Activated T-helper 17 cell treated with anti-CD3 and anti-CD28 coated beads, Interleukin-2, amount 50 U/mL, for 72 hours (primary cell): ENCODE measurements around the gene MLH1. TPM values are rescaled to one million over a fixed set of nuclear protein-coding genes. Genes with fewer than 3 reads are reported as not detected.

ENCODE experiments used
- ATAC-seq: fragments of 150-1000 bp; cut with Tn5 transposase; replicated peaks from 2 replicates; pipeline ENCODE4 v1.10.0; 2021; ENCODE audit warnings: mild to moderate bottlenecking, moderate library complexity
- H3K27ac Mint-ChIP-seq: one replicate; pipeline ENCODE4 v1.8.0; 2022; ENCODE audit warnings: mixed read lengths
- H3K27me3 Mint-ChIP-seq: one replicate; pipeline ENCODE4 v1.8.0; 2022; ENCODE audit warnings: mixed read lengths
- H3K36me3 Mint-ChIP-seq: one replicate; pipeline ENCODE4 v1.8.0; 2022; ENCODE audit warnings: low read depth, mild to moderate bottlenecking, mixed read lengths
- H3K4me1 Mint-ChIP-seq: one replicate; pipeline ENCODE4 v1.8.0; 2022; ENCODE audit warnings: mixed read lengths
- H3K4me3 Mint-ChIP-seq: one replicate; pipeline ENCODE4 v1.8.0; 2022; ENCODE audit warnings: mild to moderate bottlenecking, mixed read lengths
- H3K9me3 Mint-ChIP-seq: one replicate; pipeline ENCODE4 v1.8.0; 2022; ENCODE audit warnings: mixed read lengths
- total RNA-seq, 2 donors: library from RNA; stranded (reverse); gene quantifications; one replicate each; pipeline ENCODE4 v1.2.3, GENCODE V29; 2022

MLH1 gene
- total RNA-seq, 2 donors from 2014 or later: 47.5 to 62.2 TPM

- Mint-ChIP-seq H3K27ac (no peak overlapping the region), H3K4me3 (no peak overlapping the region), H3K9me3 (no peaks in the 10 kb centered on the region), H3K27me3 (no peaks in the 10 kb centered on the region), H3K36me3 (peaks cover 63% of the 10 kb centered on the region), H3K4me1 (peaks cover 5% of the 10 kb centered on the region)
- no peak for ATAC-seq
Observed at GRCh38 chr3:37071921-37072320, 78.6 kb downstream of the MLH1 start.

DNA sequence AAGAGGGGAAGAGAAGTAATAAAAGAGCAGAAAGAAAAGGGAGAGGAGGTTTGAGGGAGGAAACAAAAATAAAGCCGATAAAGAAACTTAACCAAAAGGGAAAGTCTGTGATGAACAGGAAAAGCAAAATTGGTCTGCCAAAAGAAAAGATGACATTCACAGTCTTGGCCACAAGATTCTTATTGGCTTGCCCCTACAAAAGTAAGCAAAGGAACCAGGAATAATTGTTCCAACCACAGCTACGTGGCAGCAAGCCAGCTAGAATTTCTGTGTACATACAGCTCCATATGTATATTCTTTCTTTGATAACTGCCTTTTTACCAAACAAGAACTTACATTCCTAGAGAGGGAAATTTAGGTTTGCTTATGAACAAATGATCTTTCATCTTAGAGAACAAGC lies 79.6 kb downstream of the MLH1 start:
- peaks cover 68% of the 10 kb centered on the region for H3K36me3 Mint-ChIP-seq
- peaks cover 5% of the 10 kb centered on the region for H3K4me1 Mint-ChIP-seq
- H3K4me3 Mint-ChIP-seq: no peak overlapping the region
- no peak for ATAC-seq
- no peaks in the 10 kb centered on the region for H3K27me3 Mint-ChIP-seq
- no peaks in the 10 kb centered on the region for H3K9me3 Mint-ChIP-seq
- no peak overlapping the region for H3K27ac Mint-ChIP-seq

DNA sequence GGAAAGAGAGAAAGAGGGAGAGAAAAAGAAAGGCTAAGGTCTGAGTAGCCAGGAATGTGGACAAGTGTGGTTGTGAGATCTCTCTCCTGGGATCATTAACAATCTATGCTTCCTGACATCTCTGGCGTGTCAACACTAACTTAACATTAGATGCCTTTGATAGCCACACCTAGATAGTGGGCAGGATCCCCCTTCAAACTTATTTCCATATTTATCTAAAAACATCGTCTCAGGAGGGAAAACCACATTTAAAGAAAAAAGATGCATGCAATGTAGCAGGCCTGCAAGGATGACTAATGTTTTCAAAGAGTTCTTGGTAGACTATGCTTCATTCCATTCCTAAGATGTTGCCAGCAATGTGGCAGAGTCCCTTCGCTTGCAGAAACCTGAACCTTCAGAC lies 80.9 kb downstream of the MLH1 start:
- no peak overlapping the region for H3K4me3 Mint-ChIP-seq
- H3K36me3 Mint-ChIP-seq: peaks cover 69% of the 10 kb centered on the region
- H3K4me1 Mint-ChIP-seq: peaks cover 5% of the 10 kb centered on the region
- no peak for ATAC-seq
- H3K9me3 Mint-ChIP-seq: no peaks in the 10 kb centered on the region
- no peak overlapping the region for H3K27ac Mint-ChIP-seq
- no peaks in the 10 kb centered on the region for H3K27me3 Mint-ChIP-seq

DNA sequence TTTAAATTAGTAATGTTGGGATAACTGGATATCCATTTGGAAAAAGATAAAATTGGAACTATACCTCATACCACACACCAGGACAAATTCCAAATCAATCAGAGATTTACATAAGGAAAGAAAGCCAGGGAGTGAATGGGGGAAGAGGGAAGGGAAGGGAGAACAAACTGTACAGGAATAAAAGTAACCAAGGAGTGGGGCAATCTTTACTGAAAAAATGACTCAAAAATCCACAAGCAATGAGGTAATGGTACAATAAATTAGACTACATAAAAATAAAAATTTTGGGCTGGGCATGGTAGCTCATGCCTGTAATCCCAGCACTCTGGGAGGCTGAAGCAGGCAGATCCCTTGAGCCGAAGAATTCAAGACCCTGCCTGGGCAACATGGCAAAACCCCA lies 82.6 kb downstream of the MLH1 start:
- no peak overlapping the region for H3K4me3 Mint-ChIP-seq
- H3K27me3 Mint-ChIP-seq: no peaks in the 10 kb centered on the region
- peaks cover 5% of the 10 kb centered on the region for H3K4me1 Mint-ChIP-seq
- peaks cover 78% of the 10 kb centered on the region for H3K36me3 Mint-ChIP-seq
- ATAC-seq: no peak
- H3K9me3 Mint-ChIP-seq: no peaks in the 10 kb centered on the region
- no peak overlapping the region for H3K27ac Mint-ChIP-seq

DNA sequence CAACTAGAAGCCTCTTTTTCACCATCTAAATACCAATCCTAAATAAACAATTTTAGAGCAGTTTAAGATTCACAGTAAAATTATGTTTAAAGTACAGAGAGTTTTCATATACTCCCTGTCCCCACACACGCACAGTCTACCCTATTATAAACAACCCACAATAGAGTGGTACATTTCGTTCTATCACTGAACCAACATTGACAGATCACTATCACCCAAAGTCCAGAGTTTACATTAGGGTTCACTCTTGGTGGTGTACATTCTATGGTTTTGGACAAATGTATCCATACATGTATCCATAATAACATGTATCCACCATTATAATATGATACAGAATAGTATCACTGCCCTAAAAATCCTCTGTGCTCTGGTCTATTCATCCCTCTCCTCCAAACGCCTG lies 89.0 kb downstream of the MLH1 start:
- ATAC-seq: no peak
- H3K4me3 Mint-ChIP-seq: no peak overlapping the region
- H3K9me3 Mint-ChIP-seq: no peaks in the 10 kb centered on the region
- no peak overlapping the region for H3K27ac Mint-ChIP-seq
- no peaks in the 10 kb centered on the region for H3K27me3 Mint-ChIP-seq
- H3K36me3 Mint-ChIP-seq: peaks cover 72% of the 10 kb centered on the region
- H3K4me1 Mint-ChIP-seq: no peaks in the 10 kb centered on the region

DNA sequence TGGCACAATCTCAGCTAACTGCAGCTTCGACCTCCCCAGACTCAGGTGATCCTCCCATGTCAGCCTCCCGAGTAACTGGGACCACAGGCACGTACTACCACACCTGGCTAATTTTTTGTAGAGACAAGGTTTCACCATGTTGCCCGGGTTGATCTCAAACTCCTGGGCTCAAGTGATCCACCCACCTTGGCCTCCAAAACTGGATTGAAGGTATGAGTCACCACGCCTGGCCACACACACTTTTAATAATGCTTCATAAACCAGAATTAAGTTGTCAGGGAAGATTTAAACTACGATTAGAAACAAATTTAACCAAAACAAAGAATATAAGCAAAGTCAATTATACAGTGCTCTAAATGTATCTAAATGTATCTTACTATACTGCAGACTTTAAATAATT lies 93.6 kb downstream of the MLH1 start:
- peaks cover 68% of the 10 kb centered on the region for H3K36me3 Mint-ChIP-seq

DNA sequence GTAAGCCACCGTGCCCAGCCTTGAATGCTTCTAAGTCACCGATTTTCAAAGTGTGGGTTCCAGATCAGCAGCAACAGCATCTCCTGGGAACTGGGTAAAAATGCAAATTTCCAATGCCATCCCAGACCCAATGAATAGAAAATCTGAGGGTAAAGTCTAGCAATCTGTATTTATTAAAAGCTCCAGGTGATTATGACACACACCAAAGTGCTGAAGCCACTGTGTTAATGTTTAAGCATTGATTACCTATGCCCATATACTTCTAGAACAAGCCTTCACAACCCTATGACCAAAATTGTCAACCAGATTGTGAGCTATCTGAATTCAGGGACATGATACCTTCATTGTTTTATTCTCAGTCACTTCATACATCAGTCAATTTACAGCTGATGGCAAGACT lies 94.6 kb downstream of the MLH1 start:
- H3K27me3 Mint-ChIP-seq: no peaks in the 10 kb centered on the region

More for the DNA sequence above, 93.6 kb downstream of the MLH1 start:
- Mint-ChIP-seq H3K4me3 (no peak overlapping the region), H3K4me1 (no peaks in the 10 kb centered on the region), H3K27me3 (no peaks in the 10 kb centered on the region), H3K27ac (no peak overlapping the region), H3K9me3 (no peaks in the 10 kb centered on the region)
- ATAC-seq: no peak

GRCh38 chr3:37092484-37092883 lies 99.2 kb downstream of the MLH1 start:
- ATAC-seq: no peak
- Mint-ChIP-seq H3K27me3 (no peaks in the 10 kb centered on the region), H3K4me3 (no peak overlapping the region), H3K27ac (peak overlapping the region; percentile 67), H3K36me3 (peaks cover 67% of the 10 kb centered on the region), H3K4me1 (peaks cover 8% of the 10 kb centered on the region), H3K9me3 (no peaks in the 10 kb centered on the region)

More for the DNA sequence above, 94.6 kb downstream of the MLH1 start:
- ATAC-seq: no peak
- Mint-ChIP-seq H3K4me1 (peaks cover 4% of the 10 kb centered on the region), H3K4me3 (no peak overlapping the region), H3K9me3 (no peaks in the 10 kb centered on the region), H3K27ac (no peak overlapping the region), H3K36me3 (peaks cover 68% of the 10 kb centered on the region)

DNA sequence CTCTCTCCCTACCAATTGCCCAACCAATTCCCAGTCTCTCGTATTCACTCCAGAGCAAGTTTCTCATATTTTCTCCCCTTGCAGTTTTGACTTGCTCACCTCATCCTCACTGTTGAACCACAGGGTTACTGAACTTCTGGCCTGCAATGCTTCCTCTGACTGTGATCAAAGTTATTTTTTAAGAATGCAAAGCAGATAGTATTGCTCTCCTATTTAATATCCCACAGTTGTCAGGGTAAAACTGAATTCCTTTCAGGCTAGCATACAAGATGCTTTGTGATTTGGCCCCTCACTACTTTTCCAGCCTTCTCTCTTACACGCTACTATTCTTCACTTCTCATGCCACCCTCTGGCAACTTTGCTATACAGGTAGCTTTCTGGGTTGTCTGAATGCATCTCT lies 100.2 kb downstream of the MLH1 start:
- ATAC-seq: no peak

GRCh38 chr3:37094636-37095035 lies 101.3 kb downstream of the MLH1 start:
- Mint-ChIP-seq H3K27ac (no peak overlapping the region), H3K27me3 (no peaks in the 10 kb centered on the region), H3K36me3 (peaks cover 57% of the 10 kb centered on the region), H3K4me1 (peaks cover 8% of the 10 kb centered on the region), H3K4me3 (no peak overlapping the region), H3K9me3 (no peaks in the 10 kb centered on the region)
- no peak for ATAC-seq

More for the DNA sequence above, 100.2 kb downstream of the MLH1 start:
- peaks cover 8% of the 10 kb centered on the region for H3K4me1 Mint-ChIP-seq
- peak overlapping the region; percentile 3 for H3K27ac Mint-ChIP-seq
- peaks cover 58% of the 10 kb centered on the region for H3K36me3 Mint-ChIP-seq
- no peak overlapping the region for H3K4me3 Mint-ChIP-seq
- H3K9me3 Mint-ChIP-seq: no peaks in the 10 kb centered on the region
- no peaks in the 10 kb centered on the region for H3K27me3 Mint-ChIP-seq

GRCh38 chr3:37096288-37096687 lies 103.0 kb downstream of the MLH1 start:
- Mint-ChIP-seq H3K36me3 (peaks cover 46% of the 10 kb centered on the region), H3K9me3 (no peaks in the 10 kb centered on the region), H3K27ac (no peak overlapping the region), H3K4me1 (peaks cover 8% of the 10 kb centered on the region), H3K27me3 (no peaks in the 10 kb centered on the region), H3K4me3 (no peak overlapping the region)
- ATAC-seq: no peak

GRCh38 chr3:37096975-37097374 lies 103.7 kb downstream of the MLH1 start:
- Mint-ChIP-seq H3K9me3 (no peaks in the 10 kb centered on the region), H3K27me3 (no peaks in the 10 kb centered on the region), H3K27ac (peak overlapping the region; percentile 34), H3K36me3 (peaks cover 41% of the 10 kb centered on the region), H3K4me1 (peaks cover 8% of the 10 kb centered on the region), H3K4me3 (no peak overlapping the region)
- no peak for ATAC-seq

DNA sequence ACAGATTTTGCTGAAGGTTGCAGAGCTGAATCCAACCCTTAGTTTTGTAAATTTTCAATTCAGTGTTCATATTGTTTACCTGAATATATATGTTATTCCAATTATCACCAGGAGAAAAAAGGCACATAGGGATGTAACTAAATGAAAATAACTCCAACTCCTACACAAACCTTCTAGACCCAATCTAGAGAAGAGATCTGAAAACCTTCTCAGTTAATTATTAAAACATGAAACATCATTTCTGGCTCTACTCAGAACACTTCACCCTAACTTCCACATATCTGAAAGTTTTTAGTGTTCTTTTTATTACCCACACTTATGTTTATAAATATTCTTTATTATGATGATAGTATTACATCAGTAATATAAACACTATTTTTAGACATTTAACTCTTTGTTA lies 104.5 kb downstream of the MLH1 start:
- Mint-ChIP-seq H3K27me3 (no peaks in the 10 kb centered on the region), H3K9me3 (no peaks in the 10 kb centered on the region), H3K36me3 (peaks cover 37% of the 10 kb centered on the region), H3K27ac (peak overlapping the region; percentile 34), H3K4me1 (peaks cover 4% of the 10 kb centered on the region), H3K4me3 (no peak overlapping the region)
- ATAC-seq: no peak

GRCh38 chr3:37098884-37099283 lies 105.6 kb downstream of the MLH1 start:
- Mint-ChIP-seq H3K36me3 (peaks cover 27% of the 10 kb centered on the region), H3K27me3 (no peaks in the 10 kb centered on the region), H3K27ac (no peak overlapping the region), H3K4me1 (peaks cover 4% of the 10 kb centered on the region), H3K4me3 (no peak overlapping the region), H3K9me3 (no peaks in the 10 kb centered on the region)
- no peak for ATAC-seq

- Mint-ChIP-seq H3K36me3 (peaks cover 22% of the 10 kb centered on the region), H3K9me3 (no peaks in the 10 kb centered on the region), H3K27ac (no peak overlapping the region), H3K27me3 (no peaks in the 10 kb centered on the region), H3K4me1 (peaks cover 4% of the 10 kb centered on the region), H3K4me3 (no peak overlapping the region)
- ATAC-seq: no peak
Observed at GRCh38 chr3:37099469-37099868, 106.2 kb downstream of the MLH1 start.

GRCh38 chr3:37100411-37100810 lies 107.1 kb downstream of the MLH1 start:
- no peaks in the 10 kb centered on the region for H3K27me3 Mint-ChIP-seq
- H3K36me3 Mint-ChIP-seq: peaks cover 13% of the 10 kb centered on the region
- no peaks in the 10 kb centered on the region for H3K9me3 Mint-ChIP-seq
- peaks cover 4% of the 10 kb centered on the region for H3K4me1 Mint-ChIP-seq
- no peak overlapping the region for H3K27ac Mint-ChIP-seq
- no peak for ATAC-seq
- H3K4me3 Mint-ChIP-seq: no peak overlapping the region
